ENCODE results near the gene PRPSAP2.
"Not testable (repeated sequence)": the region's sequence is repeated elsewhere in the genome, so short reads cannot be mapped to it uniquely, and the experiment has no call there.

PRPSAP2 gene

DNA sequence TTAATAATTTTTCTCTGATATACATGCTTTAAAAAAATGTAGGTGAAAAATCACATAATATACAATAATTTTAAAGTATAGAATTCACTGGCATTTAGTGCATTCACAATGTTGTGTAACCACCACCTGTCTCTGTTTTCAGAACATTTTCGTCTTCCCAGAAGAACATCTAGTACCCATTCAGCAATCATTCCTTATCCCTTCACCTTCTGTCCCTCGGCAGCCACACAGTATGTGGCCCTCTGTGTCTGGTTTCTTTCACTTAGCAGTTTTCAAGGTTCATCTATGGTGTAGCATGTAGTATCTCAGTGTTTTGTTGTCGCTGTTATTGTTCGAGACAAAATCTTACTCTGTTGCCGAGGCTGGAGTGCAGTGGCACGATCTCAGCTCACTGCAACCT lies 33.6 kb downstream of the PRPSAP2 start:
- DNase-seq, result no peak

DNA sequence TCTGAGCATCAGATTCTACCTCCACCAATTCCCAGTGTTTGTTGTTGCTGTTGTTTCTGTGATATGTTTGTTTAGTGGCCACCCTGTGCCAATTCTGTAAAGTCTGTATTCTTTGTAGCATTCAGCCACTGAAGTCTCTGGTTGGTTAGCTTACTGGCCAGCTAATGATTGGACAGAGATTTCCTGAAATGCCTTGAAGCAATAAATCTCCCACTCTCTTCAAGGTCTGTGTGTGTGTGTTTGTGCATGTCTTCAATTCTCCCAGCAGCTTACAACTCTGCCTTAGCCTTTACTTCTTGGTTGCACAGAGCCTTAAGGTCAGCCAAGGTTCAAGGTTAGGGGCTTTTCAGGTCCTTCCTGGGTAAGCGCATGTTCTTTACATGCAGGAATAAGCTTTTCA lies 38.2 kb downstream of the PRPSAP2 start:
- no peak for DNase-seq

DNA sequence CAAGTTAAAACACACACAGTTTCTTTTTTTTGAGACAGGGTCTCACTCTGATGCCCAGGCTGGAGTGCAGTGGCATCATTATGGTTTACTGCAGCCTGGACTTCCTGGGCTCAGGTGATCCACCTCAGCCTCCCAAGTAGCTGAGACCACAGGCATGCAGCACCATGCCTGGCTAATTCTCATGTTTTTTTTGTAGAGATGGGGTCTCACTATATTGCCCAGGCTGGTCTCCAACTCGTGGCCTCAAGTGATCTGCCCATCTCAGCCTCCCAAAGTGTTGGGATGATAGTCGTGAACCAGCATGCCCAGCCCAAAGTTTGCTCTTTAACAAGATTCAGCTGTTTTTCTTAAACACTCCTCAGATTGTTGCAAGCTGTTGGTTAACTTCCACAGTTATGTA lies 39.0 kb downstream of the PRPSAP2 start:
- no peak for DNase-seq

DNA sequence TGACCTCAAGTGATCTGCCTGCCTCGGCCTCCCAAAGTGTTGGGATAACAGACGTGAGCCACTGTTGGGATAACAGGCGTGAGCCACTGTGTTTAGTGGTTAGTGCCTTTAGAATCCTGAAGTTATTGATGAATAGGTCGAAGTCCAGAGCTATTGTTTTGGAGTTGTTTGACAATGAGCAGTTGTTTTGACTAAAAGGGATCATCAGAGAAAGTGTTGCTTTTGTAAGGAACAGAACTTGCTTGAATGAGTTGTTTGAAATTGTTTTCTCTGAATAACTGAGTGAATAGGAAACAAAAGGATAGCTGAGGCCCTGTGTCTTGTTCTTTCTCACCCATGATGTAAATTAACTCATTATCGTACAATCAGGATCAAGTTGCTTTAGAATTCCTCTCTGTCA lies 46.6 kb downstream of the PRPSAP2 start:
- DNase-seq, result no peak

DNA sequence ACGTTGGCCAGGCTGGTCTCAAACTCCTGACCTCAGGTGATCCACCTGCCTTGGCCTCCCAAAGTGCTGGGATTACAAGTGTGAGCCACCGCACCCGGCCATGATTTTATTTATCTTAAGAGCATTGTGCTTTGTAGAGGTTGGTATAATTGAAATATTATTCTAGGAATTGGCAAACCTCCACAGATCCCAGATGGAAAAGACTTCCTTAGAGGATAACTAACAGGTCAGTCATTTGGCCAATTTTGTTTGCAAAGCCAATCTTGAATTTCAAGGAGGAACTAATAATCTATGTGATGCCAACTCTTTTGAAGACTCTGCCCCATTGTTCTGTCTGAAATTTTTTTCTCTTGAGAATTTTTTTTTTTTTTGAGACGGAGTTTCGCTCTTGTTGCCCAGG lies 47.3 kb downstream of the PRPSAP2 start:
- no peak for DNase-seq

DNA sequence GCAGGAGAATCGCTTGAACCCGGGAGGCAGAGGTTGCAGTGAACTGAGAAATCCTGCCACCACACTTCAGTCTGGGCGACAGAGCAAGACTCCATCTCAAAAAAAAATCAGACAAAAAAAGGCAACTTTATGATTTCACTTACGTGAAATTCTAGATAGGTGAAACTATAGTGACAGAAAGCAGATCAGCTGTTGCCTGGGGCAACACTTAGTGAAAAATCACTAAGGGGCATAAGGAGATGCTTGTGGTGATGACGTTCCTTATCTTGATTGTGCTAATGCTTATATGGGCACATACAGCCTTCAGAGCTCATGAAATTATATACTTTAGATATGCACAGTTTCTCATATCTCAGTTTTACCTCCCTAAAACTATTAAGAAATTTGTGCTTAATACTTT lies 52.4 kb downstream of the PRPSAP2 start:
- no peak for DNase-seq

DNA sequence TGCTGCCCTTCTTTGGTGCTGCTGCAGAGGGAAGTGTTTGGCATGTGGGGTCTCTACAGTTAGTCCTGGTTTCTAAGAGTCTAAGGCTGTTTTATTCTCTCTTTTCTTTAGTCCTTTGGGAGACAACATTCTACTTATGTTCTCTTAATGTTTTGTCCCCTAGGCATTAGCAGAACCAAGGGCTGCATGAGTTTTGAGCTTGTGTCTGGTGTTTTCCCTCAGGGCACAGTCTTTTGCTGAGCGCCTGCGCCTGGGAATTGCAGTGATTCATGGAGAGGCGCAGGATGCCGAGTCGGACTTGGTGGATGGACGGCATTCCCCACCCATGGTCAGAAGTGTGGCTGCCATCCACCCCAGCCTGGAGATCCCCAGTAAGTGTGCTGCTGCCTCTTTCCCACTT lies 53.0 kb downstream of the PRPSAP2 start:
- no peak for DNase-seq

DNA sequence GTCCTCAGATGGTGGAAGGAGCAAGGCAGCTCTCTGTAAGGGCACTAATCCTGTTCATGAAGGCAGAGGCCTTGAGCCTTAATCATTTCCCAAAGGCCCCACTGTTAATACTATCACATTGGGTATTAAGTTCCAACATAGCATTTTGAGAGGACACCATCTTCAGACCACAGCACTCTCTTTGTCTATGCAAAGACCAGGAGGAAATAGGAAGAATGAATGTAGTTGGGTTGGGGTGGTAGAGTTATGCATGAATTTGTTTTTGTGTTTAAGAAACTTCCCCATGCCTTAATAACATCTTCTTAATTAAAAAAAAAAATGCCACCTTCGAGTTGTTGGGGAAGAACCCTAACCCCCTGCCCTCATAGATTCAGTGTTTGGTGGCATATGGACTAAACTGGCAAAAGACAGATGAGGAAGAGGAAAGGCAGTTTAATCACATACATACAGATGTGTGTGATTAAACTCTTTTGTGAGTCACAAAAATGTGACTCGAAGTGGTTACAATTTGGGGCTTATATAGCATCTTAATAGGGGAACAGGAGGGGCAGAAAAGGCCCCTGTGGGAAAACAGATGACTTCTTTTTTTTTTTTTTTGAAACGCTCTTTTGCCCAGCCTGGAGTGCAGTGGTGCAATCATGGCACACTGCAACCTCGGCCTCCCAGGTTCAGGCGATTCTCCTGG lies 59.0 kb downstream of the PRPSAP2 start:
- no peak for DNase-seq

DNA sequence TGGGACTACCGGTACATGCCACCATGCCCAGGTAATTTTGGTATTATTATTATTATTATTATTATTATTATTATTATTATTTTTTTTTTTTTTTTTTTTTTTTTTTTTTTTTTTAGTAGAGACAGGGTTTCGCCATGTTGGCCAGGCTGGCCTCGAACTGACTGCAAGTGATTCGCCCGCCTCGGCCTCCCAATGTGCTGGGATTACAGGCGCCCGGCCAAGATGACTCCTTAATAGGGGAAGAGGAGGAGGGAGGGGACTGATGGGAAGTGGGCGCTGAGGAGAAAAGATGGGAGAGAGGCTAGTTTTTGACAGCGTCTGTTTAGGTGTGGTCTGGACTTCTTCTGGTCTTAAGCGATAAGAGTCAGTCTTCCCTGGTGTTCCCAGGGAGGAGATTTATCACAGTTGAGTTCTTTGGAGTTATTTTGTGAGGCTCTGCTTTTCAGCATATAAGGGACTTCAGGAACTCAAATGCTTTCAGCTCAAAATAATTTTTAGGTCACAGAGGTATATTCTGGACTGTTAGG lies 59.6 kb downstream of the PRPSAP2 start:
- no peak for DNase-seq

DNA sequence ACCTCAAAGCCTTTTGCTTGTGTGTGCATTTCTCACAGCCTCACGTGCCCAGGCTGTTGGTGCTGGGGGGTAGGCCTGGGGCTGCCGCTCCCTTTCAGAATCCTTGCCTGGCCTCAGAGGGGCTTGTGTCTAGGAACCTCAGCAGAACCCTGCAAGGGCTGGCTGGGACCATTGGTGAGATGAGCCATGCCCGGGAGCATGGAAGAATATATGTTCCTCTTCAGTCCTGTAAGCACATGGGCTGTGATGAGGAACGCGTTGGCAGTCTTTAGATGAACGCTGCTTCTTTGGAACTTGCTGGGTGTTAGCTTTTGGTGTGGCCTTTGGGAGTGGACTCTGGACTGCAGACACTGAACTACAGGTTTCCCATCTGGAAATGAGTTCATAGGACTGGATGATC lies 62.0 kb downstream of the PRPSAP2 start:
- DNase-seq, result no peak

DNA sequence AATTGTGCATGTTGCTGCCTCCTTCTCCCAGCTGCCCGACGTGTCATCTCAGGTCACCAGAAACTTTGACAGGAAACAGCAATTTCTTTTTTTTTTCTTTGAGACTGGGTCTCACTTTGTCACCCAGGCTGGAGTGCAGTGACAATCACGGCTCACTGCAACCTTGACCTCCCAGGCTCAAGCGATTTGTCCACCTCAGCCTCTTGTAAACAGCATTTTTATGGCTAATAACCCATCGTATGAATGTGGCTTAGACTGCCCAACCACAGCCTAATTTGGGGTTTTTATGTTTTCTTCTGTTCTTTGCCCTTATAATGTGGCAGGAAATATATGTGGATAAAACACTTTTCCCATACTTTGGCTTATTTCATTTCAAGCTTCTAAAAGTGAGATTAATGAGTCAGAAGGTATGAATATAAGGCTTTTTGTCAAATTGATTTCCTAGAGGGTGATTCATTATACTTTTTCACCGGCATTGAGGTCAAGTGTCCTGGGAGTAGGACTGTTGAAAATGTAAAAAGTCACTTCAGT lies 63.0 kb downstream of the PRPSAP2 start:
- no peak for DNase-seq

DNA sequence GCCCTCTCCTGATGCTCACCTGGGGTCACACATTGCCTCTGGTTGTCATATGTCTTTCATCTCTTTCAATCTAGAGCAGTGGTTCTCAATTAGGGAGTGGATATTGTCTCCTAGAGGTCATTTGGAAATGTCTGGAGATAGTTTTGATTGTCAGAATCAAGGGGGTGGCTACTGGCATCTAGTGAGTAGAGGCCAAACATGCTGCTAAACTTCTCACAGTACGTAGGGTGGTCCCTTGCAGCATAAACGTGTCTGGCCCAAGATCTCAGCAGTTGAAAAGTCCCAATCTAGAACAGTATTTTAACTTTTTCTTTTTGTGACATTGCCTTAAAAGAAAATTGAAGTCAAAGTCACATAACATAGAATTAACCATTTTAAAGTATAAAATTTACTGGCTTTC lies 63.6 kb downstream of the PRPSAP2 start:
- DNase-seq, result no peak

DNA sequence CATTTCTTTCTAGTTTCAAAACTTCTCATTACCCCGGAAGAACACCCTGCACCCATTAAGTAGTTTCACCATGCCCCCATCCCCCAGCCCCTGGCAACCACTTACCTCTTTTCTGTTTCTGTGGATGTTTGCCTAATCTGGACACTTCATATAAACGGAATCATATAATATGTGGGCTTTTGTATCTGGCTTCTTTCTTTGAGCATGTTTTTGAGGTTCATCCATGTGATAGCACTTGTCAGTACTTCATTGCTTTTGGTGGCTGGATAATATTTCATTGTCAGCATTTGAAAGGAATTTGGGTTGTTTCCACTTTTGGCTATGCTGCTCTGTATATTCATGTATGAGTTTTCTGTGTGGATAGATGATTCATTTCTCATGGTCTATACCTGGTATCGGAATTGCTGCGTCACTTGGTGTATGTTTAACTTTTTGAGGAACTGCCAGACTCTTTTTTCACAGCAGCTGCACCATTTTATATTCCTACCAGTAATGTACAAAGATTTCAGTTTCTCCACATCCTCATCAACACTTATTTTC lies 64.1 kb downstream of the PRPSAP2 start:
- no peak for DNase-seq

DNA sequence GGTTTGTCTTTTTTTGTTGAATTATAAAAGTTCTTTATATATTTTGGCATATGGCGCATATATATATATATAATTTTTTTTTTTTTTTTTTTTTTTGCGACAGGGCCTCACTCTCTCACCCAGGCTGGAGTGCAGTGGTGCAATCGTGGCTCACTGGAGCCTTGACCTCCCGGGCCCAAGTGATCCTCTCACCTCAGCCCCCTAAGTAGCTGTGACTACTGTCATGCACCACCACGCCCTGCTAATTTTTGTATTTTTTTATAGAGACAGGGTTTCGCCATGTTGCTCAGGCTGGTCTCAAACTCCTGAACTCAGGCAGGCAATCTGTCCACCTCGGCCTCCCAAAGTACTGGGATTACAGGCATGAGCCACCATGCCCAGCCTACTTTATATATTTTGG lies 64.7 kb downstream of the PRPSAP2 start:
- DNase-seq, result not testable (repeated sequence)

DNA sequence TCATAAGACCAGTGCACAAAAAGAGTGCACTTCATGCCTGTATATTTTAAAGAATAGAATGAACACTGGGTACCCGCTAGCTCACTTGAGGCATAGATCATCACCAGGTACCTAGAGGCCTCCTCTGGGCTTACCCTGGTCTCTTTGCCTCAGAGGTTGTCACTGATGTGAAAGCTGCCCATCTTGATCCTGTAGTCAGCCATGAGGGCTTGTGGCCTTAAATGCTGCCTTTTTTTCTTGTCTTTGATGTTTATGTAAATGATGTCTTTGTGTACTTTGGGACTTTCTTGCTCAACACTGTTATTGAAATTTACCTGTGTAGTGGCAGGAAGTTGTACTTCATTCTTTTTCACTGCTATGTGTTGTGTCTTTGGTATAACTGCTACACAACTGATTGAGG lies 67.3 kb downstream of the PRPSAP2 start:
- no peak for DNase-seq

DNA sequence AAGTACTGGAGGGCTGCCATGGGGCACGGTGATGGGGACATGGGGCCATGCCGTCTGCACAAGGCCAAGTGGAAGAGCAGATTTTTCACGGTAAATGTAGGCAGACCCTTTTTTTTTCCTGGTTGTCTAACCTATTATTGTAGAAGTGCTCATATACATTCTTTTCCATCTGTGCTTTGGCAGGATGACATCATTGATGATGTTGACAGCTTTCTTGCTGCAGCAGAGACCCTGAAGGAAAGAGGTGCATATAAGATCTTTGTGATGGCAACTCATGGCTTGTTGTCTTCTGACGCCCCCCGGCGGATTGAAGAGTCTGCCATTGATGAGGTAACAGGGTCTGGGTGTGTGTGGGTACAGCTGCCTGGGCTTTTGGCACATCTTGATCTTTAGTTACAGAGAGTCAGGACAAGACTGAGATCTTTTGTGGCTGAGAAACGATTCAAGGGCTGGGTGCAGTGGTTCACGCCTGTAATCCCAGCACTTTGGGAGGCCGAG lies 70.7 kb downstream of the PRPSAP2 start:
- DNase-seq, result no peak

DNA sequence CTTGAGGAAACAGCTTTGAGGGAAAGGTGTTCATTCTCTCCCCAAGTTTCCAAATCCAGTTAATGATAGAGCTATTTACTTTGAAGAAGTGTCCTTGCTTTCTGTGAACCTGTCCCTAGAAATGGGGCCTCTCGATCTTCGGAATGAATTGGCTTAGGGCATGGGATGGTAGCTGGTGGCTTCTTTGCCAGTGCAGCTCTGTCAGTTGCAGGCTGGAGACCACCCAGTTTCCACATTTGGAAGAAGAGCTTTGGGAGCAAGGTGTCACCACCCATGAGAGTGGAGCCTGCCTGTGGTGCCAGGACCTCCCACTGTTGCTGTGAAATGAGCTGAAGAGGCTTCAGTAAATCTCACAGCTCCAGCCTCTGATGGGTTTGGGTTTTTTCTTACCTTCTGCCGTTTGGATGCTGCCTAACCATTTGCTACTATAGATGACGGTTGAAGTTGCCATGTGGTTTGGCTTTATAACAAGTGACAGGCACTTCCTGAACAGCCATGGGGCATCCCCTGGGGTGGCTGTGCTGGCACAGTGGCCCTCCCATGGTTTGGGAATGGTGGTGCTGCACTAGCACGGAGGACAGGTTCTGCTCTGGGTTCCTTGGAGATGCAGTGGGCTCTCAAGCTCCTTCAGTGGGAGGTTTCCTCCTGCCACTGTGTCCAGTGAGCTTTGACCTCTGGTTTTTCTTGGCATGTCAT lies 74.6 kb downstream of the PRPSAP2 start:
- no peak for DNase-seq

DNA sequence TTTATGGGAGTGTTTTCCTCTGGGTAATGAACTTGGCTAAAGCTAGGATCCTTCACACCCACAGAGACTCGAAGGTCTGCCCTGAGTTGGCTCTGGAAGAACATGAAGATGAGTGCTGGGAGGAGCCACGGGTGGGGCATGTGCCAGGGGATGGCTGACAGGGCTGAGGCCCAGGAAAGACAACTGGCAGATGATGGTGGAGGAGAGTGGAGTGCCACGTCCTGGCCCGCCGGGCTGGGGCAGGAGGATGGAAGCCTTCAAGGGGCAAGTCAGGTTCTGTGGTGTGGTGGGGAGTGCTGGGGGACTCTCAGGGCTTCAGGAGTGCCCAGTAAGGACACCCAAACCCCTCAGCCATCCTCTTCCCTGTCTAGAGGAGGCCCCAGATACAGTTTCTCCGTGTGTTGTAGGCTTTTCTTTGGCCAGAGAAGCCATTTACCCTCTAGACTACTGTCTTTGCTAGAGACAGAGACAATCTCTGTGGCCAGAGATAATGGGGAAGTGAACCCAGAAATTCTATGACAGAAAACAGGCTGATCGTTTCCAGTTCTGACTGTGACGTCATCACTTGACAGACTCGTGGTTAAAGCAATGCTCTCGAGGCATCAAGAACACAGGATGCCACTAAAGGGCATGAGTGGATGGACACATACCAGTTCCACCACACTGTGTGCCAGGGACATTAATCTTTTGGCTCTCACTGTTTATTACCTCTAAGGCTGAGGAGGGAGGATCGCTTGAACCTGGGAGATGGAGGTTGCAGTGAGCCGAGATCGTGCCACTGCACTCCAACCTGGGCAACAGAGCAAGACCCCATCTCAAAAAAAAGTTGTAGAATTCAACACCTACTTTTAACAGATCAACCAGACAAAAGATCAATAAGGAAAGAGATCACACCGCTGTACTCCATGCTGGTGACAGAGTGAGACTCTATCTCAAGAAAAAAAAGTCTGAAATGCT lies 75.4 kb downstream of the PRPSAP2 start:
- DNase-seq, result no peak

DNA sequence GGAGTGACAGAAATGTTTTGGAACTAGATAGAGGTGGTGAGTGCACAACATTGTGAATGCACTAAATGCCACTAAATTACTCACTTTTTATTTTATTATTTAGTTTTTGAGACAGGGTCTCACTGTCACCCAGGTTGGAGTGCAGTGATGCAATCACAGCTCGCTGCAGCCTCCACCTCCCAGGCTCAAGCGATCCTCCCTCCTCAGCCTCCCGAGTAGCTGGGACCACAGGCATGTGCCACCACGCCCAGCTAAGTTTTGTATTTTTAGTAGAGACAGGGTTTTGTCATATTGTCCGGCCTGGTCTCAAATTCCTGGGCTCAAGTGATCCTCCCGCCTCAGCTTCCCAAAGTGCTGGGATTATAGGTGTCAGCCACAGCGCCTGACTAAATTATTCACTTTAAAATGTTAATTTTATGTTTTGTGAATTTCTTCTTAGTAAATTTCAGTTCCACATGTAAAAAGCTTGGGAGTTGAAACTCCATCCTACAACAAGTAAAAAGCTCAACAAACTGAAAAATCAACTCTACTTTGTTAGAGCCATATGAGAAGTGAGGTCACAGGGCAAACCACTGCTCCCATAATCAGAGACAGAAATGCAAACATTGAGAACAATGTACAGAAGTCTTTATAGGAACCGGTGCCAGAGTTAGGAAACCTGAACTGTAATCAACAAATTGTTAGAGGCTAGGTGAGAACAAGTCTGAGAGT lies 80.2 kb downstream of the PRPSAP2 start:
- no peak for DNase-seq

DNA sequence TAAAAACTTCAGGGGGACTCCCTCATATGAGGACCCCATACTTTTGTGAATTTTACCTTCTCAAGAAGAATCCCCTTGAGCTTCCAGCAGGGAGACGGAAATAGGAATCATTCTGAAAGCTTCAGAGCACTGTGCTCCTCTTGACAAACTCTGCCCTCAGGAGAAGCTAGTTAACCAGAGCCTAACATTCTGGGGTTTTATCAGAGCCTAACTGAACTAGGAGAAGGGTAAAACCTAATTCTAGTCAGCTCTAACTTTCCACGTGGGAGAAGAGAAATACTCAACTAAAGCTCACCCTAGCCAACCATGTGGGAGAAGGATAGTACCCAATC lies 80.7 kb downstream of the PRPSAP2 start:
- DNase-seq, result no peak

DNA sequence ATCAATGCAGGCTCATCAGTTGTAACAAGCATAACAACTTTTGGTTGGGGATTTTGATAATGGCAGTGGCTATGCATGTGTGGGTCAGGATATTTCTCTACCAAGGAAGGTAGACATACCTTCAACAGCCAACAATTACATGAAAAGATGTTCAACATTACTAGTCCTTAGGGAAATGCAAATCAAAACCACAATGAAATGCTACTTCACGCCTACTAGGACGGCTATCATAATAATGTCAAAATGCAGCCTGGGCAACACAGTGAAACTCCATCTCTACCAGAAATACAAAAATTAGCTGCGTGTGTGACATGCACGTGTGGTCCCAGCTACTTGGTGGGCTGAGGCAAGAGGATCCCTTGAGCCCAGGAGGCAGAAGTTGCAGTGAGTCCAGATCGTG lies 86.7 kb downstream of the PRPSAP2 start:
- DNase-seq, result no peak

DNA sequence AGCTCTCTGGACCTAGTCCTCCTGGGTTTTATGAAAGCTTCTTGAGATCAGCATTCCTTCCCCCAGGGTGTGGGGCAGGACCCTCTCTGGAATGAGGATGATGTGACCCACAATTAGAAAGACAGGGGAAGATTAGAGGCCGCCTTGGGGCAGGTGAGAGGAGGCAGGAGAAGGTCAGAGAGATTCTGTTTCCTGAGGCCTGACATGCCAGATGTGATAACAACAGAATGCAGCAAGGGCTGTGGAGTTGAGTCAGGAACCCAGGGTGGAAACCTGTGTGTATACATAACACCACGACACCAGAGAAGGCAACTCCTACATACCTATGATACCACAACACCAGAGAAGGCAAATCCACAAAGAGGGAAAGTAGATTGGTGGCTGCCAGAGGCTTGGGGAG lies 88.6 kb downstream of the PRPSAP2 start:
- DNase-seq, result no peak
